Measurements from ENCODE around the gene CBFA2T2. TPM values are rescaled to one million over a fixed set of nuclear protein-coding genes. Genes with fewer than 3 reads are reported as not detected.
A peak's percentile ranks its signal among the peaks of the same experiment; 100 is the strongest.

The CBFA2T2 gene
- polyA plus RNA-seq, 3 donors = 1.7 to 9.7 (median 4.9) TPM

GRCh38 chr20:33640287-33640686 lies 150.4 kb downstream of the CBFA2T2 start:
- Histone ChIP-seq H3K36me3 (replicated peaks in 1 of 2; ENCODE audit: control insufficient read depth in 1 of 2, insufficient read depth in 2 of 2, low read length in 2 of 2) (peaks cover 48 to 88% of the 10 kb centered on the region in 2 donors), H3K4me1 (ENCODE audit: control insufficient read depth in 1 of 2, insufficient read depth in 2 of 2, low read length in 2 of 2) (no peaks in the 10 kb centered on the region), H3K4me3 (replicated peaks in 1 of 3; ENCODE audit: low read depth in 2 of 3, low read length in 3 of 3) (no peak overlapping the region), H3K79me2 (ENCODE audit: insufficient read depth, low read length) (no peaks in the 10 kb centered on the region), H3K27me3 (ENCODE audit: control insufficient read depth in 2 of 2, insufficient read depth in 2 of 2, low read length in 2 of 2) (no peaks in the 10 kb centered on the region), H3K4me2 (replicated peaks; ENCODE audit: extremely low read depth, low read length, poor library complexity, severe bottlenecking) (no peak overlapping the region), H3K27ac (ENCODE audit: low read depth in 1 of 2, low read length in 2 of 2) (no peak overlapping the region), H3K9me3 (replicated peaks in 1 of 2; ENCODE audit: control insufficient read depth in 1 of 2, insufficient read depth in 1 of 2, low read length in 2 of 2) (no peaks in the 10 kb centered on the region), H2AFZ (ENCODE audit: insufficient read depth, low read depth, low read length, poor library complexity, severe bottlenecking) (no peak overlapping the region), H4K20me1 (ENCODE audit: insufficient read depth, low read length) (no peaks in the 10 kb centered on the region), H3K9ac (ENCODE audit: insufficient read depth, low read length, poor library complexity, severe bottlenecking) (no peak overlapping the region)
- H3K9me3 Mint-ChIP-seq = no peaks in the 10 kb centered on the region
- peaks cover 0 to 6% (median 0%) of the 10 kb centered on the region in 3 donors for H3K27me3 Mint-ChIP-seq (ENCODE audit: low read depth in 3 of 3)
- 92% methylated on average over 13 of the region's 13 CpGs for WGBS (ENCODE audit: insufficient coverage)
- no peaks in the 10 kb centered on the region for H3K4me1 Mint-ChIP-seq
- H3K4me3 Mint-ChIP-seq = no peak overlapping the region
- H3K27ac Mint-ChIP-seq = peak overlapping the region in 1 of 7 donors; percentile 4
- TF ChIP-seq CTCF (IDR thresholded peaks at IDR 0.05) = no peak
- peaks cover 67 to 84% of the 10 kb centered on the region in 2 donors for H3K36me3 Mint-ChIP-seq
- intact Hi-C loops (cut with micrococcal nuclease) = no loop called here
- no peak for DNase-seq

DNA sequence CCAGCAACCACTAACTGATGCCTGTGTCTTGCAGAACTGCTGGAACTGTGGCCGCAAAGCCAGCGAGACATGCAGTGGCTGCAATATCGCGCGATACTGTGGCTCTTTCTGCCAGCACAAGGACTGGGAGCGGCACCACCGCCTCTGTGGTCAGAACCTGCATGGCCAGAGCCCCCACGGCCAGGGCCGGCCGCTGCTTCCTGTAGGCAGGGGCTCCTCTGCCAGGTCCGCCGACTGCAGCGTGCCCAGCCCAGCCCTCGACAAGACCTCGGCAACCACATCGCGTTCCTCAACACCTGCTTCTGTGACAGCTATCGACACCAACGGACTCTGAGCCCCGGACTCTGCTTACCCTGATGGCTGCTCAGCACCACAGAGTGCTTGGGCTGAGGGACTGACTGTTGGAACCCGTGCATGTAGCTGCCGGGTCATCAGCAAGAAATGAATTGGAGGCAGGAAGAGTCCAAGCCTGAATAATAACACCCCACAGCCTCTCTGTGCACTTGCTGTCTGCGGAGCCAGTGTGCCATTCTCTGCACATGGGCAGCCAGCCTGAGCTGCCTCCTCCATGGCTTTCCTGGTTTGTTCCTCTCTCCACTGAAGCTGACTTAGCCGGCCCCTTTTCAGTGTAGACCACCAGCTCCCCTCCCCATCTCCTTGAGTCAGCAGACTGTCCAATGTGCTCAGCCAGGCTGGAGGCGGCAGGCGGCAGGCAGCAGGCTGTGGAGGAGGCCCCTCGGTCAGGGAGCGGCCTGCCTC lies 154.6 kb downstream of the CBFA2T2 start:
- Histone ChIP-seq H3K27ac (ENCODE audit: low read depth in 1 of 2, low read length in 2 of 2) (no peak overlapping the region), H3K27me3 (ENCODE audit: control insufficient read depth in 2 of 2, insufficient read depth in 2 of 2, low read length in 2 of 2) (no peaks in the 10 kb centered on the region), H3K4me2 (replicated peaks; ENCODE audit: extremely low read depth, low read length, poor library complexity, severe bottlenecking) (no peak overlapping the region), H3K9ac (ENCODE audit: insufficient read depth, low read length, poor library complexity, severe bottlenecking) (no peak overlapping the region), H3K79me2 (ENCODE audit: insufficient read depth, low read length) (no peaks in the 10 kb centered on the region), H2AFZ (ENCODE audit: insufficient read depth, low read depth, low read length, poor library complexity, severe bottlenecking) (no peak overlapping the region), H3K9me3 (replicated peaks in 1 of 2; ENCODE audit: control insufficient read depth in 1 of 2, insufficient read depth in 1 of 2, low read length in 2 of 2) (no peaks in the 10 kb centered on the region), H3K4me1 (ENCODE audit: control insufficient read depth in 1 of 2, insufficient read depth in 2 of 2, low read length in 2 of 2) (no peaks in the 10 kb centered on the region), H3K4me3 (replicated peaks in 1 of 3; ENCODE audit: low read depth in 2 of 3, low read length in 3 of 3) (no peak overlapping the region), H4K20me1 (ENCODE audit: insufficient read depth, low read length) (no peaks in the 10 kb centered on the region), H3K36me3 (replicated peaks in 1 of 2; ENCODE audit: control insufficient read depth in 1 of 2, insufficient read depth in 2 of 2, low read length in 2 of 2) (peaks cover 33 to 64% of the 10 kb centered on the region in 2 donors)
- DNase-seq = no peak
- Mint-ChIP-seq H3K27me3 (ENCODE audit: low read depth in 3 of 3) (no peaks in the 10 kb centered on the region), H3K27ac (no peak overlapping the region), H3K4me1 (no peaks in the 10 kb centered on the region), H3K36me3 (peaks cover 50 to 66% of the 10 kb centered on the region in 2 donors), H3K9me3 (no peaks in the 10 kb centered on the region), H3K4me3 (no peak overlapping the region)
- no peak for TF ChIP-seq CTCF (IDR thresholded peaks at IDR 0.05)
- intact Hi-C loops (cut with micrococcal nuclease) = no loop called here
- WGBS (ENCODE audit: insufficient coverage) = 97% methylated on average over 27 of the region's 28 CpGs

Measured in CD14-positive monocyte (primary cell).